HEK293 (cell line): ENCODE results near the gene DENND2C.

Source experiments
- CTCF ChIA-PET: fragments of 350-600 bp; formaldehyde crosslinking; extraction: SDS; loops from one replicate; lab custom pipeline; 2021; ENCODE audit warnings: antibody characterized with exemption; lab: Yijun Ruan, JAX
- POLR2A ChIA-PET: fragments of 300-600 bp; formaldehyde crosslinking; extraction: SDS; loops from one replicate; lab custom pipeline; 2020; ENCODE audit warnings: antibody characterized with exemption, inconsistent platforms; lab: Yijun Ruan, JAX
- H3K27ac ChIP-seq: fragments of 200-500 bp; sonication (Bioruptor generic); 2 replicates; pipeline ENCODE4 v1.5.1; 2014; ENCODE audit warnings: low read depth, low read length, control low read depth, inconsistent platforms; ENCODE audit errors: extremely low read depth
- H3K36me3 ChIP-seq, 2 experiments: fragments of 200-500 bp in 1 of 2; sonication (Bioruptor generic) in 1 of 2; 1 replicate in 1 of 2; 2 replicates in 1 of 2; pipeline ENCODE4 v1.5.1; 2014 to 2017; ENCODE audit warnings: inconsistent platforms in 2 of 2, low read length in 2 of 2; ENCODE audit not compliant: control insufficient read depth in 2 of 2, insufficient read depth in 1 of 2
- H3K4me1 ChIP-seq: fragments of 200-500 bp; sonication (Bioruptor generic); 2 replicates; pipeline ENCODE4 v1.5.1; 2014; ENCODE audit warnings: mild to moderate bottlenecking, low read length, inconsistent platforms; ENCODE audit not compliant: control insufficient read depth, insufficient read depth
- H3K4me3 ChIP-seq: 2 replicates; pipeline ENCODE4 v1.5.1; 2011; ENCODE audit warnings: low read depth, mild to moderate bottlenecking, control low read depth, low read length, moderate library complexity
- H3K9me3 ChIP-seq: fragments of 200-500 bp; sonication (Bioruptor generic); 2 replicates; pipeline ENCODE4 v1.5.1; 2014; ENCODE audit warnings: low read depth, low read length, inconsistent platforms; ENCODE audit not compliant: control insufficient read depth, insufficient read depth
- GFI1B ChIP-seq: fragments of 450-650 bp; formaldehyde crosslinking; IDR thresholded peaks from 2 replicates; pipeline ENCODE4 v1.5.1; 2016; ENCODE audit warnings: missing biosample characterization, missing genetic modification characterization
- GLIS1 ChIP-seq: fragments of 450-650 bp; formaldehyde crosslinking; IDR thresholded peaks from 2 replicates; pipeline ENCODE4 v1.5.1; 2016; ENCODE audit warnings: missing biosample characterization, missing genetic modification characterization
- PRDM1 ChIP-seq: fragments of 450-650 bp; formaldehyde crosslinking; IDR thresholded peaks from 2 replicates; pipeline ENCODE4; 2016; ENCODE audit warnings: missing biosample characterization, missing genetic modification characterization
- SCRT1 ChIP-seq: fragments of 450-650 bp; formaldehyde crosslinking; IDR thresholded peaks from 2 replicates; pipeline ENCODE4 v1.5.1; 2016; ENCODE audit warnings: missing biosample characterization, missing genetic modification characterization, borderline replicate concordance
- SCRT2 ChIP-seq: fragments of 450-650 bp; formaldehyde crosslinking; IDR thresholded peaks from 2 replicates; pipeline ENCODE4 v1.5.1; 2016; ENCODE audit warnings: missing biosample characterization, missing genetic modification characterization
- SP7 ChIP-seq: fragments of 450-650 bp; formaldehyde crosslinking; IDR thresholded peaks from 2 replicates; pipeline ENCODE4 v1.5.1; 2016; ENCODE audit warnings: missing biosample characterization, missing genetic modification characterization
- TRIM28 ChIP-seq: IDR thresholded peaks from 2 replicates; pipeline ENCODE4 v1.6.1; 2011; ENCODE audit warnings: low read length, control low read depth, borderline replicate concordance
- ZBTB1 ChIP-seq: fragments of 450-650 bp; formaldehyde crosslinking; IDR thresholded peaks from 2 replicates; pipeline ENCODE4 v1.5.1; 2016; ENCODE audit warnings: missing biosample characterization, missing genetic modification characterization
- ZFP3 ChIP-seq: fragments of 450-650 bp; formaldehyde crosslinking; IDR thresholded peaks from 2 replicates; pipeline ENCODE4 v1.5.1; 2016; ENCODE audit warnings: low read depth, missing biosample characterization, missing genetic modification characterization
- ZNF292 ChIP-seq: fragments of 450-650 bp; formaldehyde crosslinking; IDR thresholded peaks from 2 replicates; pipeline ENCODE4 v1.5.1; 2016; ENCODE audit warnings: low read depth, missing biosample characterization, missing genetic modification characterization, borderline replicate concordance
- ZNF555 ChIP-seq: fragments of 450-650 bp; formaldehyde crosslinking; conservative IDR thresholded peaks from 2 replicates; pipeline ENCODE4 v1.5.1; 2017; ENCODE audit warnings: missing biosample characterization, mild to moderate bottlenecking, missing genetic modification characterization, inconsistent platforms
- ZNF610 ChIP-seq: fragments of 450-650 bp; formaldehyde crosslinking; IDR thresholded peaks from 2 replicates; pipeline ENCODE4 v1.5.1; 2016; ENCODE audit warnings: missing biosample characterization, missing genetic modification characterization, borderline replicate concordance
- ZNF626 ChIP-seq: fragments of 450-650 bp; sonication (Bioruptor Pico); formaldehyde crosslinking; IDR thresholded peaks from 2 replicates; pipeline ENCODE4 v1.5.1; 2018; ENCODE audit warnings: missing biosample characterization, missing genetic modification characterization, inconsistent platforms
- ZNF664 ChIP-seq: fragments of 450-650 bp; formaldehyde crosslinking; IDR thresholded peaks from 2 replicates; pipeline ENCODE4 v1.5.1; 2016; ENCODE audit warnings: missing biosample characterization, missing genetic modification characterization
- ZNF707 ChIP-seq: fragments of 450-650 bp; formaldehyde crosslinking; IDR thresholded peaks from 2 replicates; pipeline ENCODE4 v1.5.1; 2016; ENCODE audit warnings: missing biosample characterization, missing genetic modification characterization
- TF ChIP-seq, protein P1 (sequence below): fragments of 450-650 bp; formaldehyde crosslinking; IDR thresholded peaks from 2 replicates; pipeline ENCODE4 v1.5.1; 2017; ENCODE audit warnings: missing biosample characterization, missing genetic modification characterization
- TF ChIP-seq, protein P2 (sequence below): fragments of 450-650 bp; formaldehyde crosslinking; IDR thresholded peaks from 2 replicates; pipeline ENCODE4 v1.5.1; 2016; ENCODE audit warnings: missing biosample characterization, missing genetic modification characterization, borderline replicate concordance
- TF ChIP-seq, protein P3 (sequence below): fragments of 450-650 bp; formaldehyde crosslinking; IDR thresholded peaks from 2 replicates; pipeline ENCODE4 v1.5.1; 2016; ENCODE audit warnings: missing biosample characterization, missing genetic modification characterization
- TF ChIP-seq, protein P4 (sequence below): fragments of 450-650 bp; formaldehyde crosslinking; IDR thresholded peaks from 2 replicates; pipeline ENCODE4 v1.5.1; 2016; ENCODE audit warnings: missing biosample characterization, missing genetic modification characterization

The DENND2C gene

GRCh38 chr1:114668373-114668772, 1.5 kb downstream of the DENND2C start:
- POLR2A ChIA-PET, result interaction anchor here (0.7 to 2.4 kb wide), 2 partner anchors 8 to 27 kb away, joined by 3 to 15 read pairs; no protein-coding TSS in a partner anchor
- CTCF ChIA-PET, result interaction anchor here (0.6 to 1.5 kb wide), 4 partner anchors 12 to 242 kb away, joined by 3 to 5 read pairs (median 4); no protein-coding TSS in a partner anchor
- H3K36me3 ChIP-seq, result no peaks in the 10 kb centered on the region; a peak in 1 of 3 replicates

GRCh38 chr1:114666954-114667353, 2.9 kb downstream of the DENND2C start:
- no peaks in the 10 kb centered on the region for H3K9me3 ChIP-seq
- peaks cover 6% of the 10 kb centered on the region; the same call in 1 of the 2 replicates for H3K4me1 ChIP-seq
- H3K4me3 ChIP-seq, result no peak overlapping the region
- ChIA-PET CTCF (no interaction called here), POLR2A (no interaction called here)
- peak; percentile 89 for TF ChIP-seq ZFP3 (tag by site-specific recombination)
- no peak for TF ChIP-seq ZNF610
- H3K27ac ChIP-seq, result no peak overlapping the region
- H3K36me3 ChIP-seq, result no peaks in the 10 kb centered on the region; a peak in 1 of 3 replicates

More at GRCh38 chr1:114668373-114668772, 1.5 kb downstream of the DENND2C start:
- TF ChIP-seq SCRT1 (tag by site-specific recombination) (peak; percentile 42; the same call in 1 of the 2 replicates), SCRT2 (tag by site-specific recombination) (peak; percentile 64), ZNF664 (no peak; the same call in 1 of the 2 replicates), ZBTB1 (no peak), GFI1B (tag by site-specific recombination) (no peak), SP7 (tag by site-specific recombination) (peak; percentile 66), TRIM28 (no peak)
- TF ChIP-seq, protein P1, sequence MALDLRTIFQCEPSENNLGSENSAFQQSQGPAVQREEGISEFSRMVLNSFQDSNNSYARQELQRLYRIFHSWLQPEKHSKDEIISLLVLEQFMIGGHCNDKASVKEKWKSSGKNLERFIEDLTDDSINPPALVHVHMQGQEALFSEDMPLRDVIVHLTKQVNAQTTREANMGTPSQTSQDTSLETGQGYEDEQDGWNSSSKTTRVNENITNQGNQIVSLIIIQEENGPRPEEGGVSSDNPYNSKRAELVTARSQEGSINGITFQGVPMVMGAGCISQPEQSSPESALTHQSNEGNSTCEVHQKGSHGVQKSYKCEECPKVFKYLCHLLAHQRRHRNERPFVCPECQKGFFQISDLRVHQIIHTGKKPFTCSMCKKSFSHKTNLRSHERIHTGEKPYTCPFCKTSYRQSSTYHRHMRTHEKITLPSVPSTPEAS (tag by site-specific recombination), result peak; percentile 61; the same call in 1 of the 2 replicates
- TF ChIP-seq, protein P2, sequence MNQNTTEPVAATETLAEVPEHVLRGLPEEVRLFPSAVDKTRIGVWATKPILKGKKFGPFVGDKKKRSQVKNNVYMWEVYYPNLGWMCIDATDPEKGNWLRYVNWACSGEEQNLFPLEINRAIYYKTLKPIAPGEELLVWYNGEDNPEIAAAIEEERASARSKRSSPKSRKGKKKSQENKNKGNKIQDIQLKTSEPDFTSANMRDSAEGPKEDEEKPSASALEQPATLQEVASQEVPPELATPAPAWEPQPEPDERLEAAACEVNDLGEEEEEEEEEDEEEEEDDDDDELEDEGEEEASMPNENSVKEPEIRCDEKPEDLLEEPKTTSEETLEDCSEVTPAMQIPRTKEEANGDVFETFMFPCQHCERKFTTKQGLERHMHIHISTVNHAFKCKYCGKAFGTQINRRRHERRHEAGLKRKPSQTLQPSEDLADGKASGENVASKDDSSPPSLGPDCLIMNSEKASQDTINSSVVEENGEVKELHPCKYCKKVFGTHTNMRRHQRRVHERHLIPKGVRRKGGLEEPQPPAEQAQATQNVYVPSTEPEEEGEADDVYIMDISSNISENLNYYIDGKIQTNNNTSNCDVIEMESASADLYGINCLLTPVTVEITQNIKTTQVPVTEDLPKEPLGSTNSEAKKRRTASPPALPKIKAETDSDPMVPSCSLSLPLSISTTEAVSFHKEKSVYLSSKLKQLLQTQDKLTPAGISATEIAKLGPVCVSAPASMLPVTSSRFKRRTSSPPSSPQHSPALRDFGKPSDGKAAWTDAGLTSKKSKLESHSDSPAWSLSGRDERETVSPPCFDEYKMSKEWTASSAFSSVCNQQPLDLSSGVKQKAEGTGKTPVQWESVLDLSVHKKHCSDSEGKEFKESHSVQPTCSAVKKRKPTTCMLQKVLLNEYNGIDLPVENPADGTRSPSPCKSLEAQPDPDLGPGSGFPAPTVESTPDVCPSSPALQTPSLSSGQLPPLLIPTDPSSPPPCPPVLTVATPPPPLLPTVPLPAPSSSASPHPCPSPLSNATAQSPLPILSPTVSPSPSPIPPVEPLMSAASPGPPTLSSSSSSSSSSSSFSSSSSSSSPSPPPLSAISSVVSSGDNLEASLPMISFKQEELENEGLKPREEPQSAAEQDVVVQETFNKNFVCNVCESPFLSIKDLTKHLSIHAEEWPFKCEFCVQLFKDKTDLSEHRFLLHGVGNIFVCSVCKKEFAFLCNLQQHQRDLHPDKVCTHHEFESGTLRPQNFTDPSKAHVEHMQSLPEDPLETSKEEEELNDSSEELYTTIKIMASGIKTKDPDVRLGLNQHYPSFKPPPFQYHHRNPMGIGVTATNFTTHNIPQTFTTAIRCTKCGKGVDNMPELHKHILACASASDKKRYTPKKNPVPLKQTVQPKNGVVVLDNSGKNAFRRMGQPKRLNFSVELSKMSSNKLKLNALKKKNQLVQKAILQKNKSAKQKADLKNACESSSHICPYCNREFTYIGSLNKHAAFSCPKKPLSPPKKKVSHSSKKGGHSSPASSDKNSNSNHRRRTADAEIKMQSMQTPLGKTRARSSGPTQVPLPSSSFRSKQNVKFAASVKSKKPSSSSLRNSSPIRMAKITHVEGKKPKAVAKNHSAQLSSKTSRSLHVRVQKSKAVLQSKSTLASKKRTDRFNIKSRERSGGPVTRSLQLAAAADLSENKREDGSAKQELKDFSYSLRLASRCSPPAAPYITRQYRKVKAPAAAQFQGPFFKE (tag by site-specific recombination), result no peak
- Histone ChIP-seq H3K4me1 (peaks cover 6% of the 10 kb centered on the region; the same call in 1 of the 2 replicates), H3K9me3 (no peaks in the 10 kb centered on the region), H3K27ac (no peak overlapping the region), H3K4me3 (no peak overlapping the region)

- no peaks in the 10 kb centered on the region for H3K4me1 ChIP-seq
- H3K36me3 ChIP-seq, result no peaks in the 10 kb centered on the region; a peak in 1 of 3 replicates
- ChIA-PET POLR2A (interaction anchor here (2.1 kb wide), 1 partner anchor 9 kb away, joined by 15 read pairs; the partner anchor contains the start of gene DENND2C), CTCF (interaction anchor here (0.6 to 1.2 kb wide), 5 partner anchors 16 to 394 kb away, joined by 3 read pairs; no protein-coding TSS in a partner anchor)
- H3K9me3 ChIP-seq, result no peaks in the 10 kb centered on the region
- no peak overlapping the region for H3K4me3 ChIP-seq
- no peak overlapping the region for H3K27ac ChIP-seq
- TF ChIP-seq, protein P3, sequence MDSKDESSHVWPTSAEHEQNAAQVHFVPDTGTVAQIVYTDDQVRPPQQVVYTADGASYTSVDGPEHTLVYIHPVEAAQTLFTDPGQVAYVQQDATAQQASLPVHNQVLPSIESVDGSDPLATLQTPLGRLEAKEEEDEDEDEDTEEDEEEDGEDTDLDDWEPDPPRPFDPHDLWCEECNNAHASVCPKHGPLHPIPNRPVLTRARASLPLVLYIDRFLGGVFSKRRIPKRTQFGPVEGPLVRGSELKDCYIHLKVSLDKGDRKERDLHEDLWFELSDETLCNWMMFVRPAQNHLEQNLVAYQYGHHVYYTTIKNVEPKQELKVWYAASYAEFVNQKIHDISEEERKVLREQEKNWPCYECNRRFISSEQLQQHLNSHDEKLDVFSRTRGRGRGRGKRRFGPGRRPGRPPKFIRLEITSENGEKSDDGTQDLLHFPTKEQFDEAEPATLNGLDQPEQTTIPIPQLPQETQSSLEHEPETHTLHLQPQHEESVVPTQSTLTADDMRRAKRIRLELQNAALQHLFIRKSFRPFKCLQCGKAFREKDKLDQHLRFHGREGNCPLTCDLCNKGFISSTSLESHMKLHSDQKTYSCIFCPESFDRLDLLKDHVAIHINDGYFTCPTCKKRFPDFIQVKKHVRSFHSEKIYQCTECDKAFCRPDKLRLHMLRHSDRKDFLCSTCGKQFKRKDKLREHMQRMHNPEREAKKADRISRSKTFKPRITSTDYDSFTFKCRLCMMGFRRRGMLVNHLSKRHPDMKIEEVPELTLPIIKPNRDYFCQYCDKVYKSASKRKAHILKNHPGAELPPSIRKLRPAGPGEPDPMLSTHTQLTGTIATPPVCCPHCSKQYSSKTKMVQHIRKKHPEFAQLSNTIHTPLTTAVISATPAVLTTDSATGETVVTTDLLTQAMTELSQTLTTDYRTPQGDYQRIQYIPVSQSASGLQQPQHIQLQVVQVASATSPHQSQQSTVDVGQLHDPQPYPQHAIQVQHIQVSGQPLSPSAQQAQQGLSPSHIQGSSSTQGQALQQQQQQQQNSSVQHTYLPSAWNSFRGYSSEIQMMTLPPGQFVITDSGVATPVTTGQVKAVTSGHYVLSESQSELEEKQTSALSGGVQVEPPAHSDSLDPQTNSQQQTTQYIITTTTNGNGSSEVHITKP (tag by site-specific recombination), result no peak
- TF ChIP-seq ZNF707 (tag by site-specific recombination) (no peak), ZNF292 (tag by site-specific recombination) (no peak), ZNF626 (tag by site-specific recombination) (no peak), GLIS1 (tag by site-specific recombination) (peak; percentile 22; the same call in 1 of the 2 replicates), ZNF555 (tag by site-specific recombination) (no peak), PRDM1 (tag by site-specific recombination) (peak; percentile 57; the same call in 1 of the 2 replicates)
- TF ChIP-seq, protein P4, sequence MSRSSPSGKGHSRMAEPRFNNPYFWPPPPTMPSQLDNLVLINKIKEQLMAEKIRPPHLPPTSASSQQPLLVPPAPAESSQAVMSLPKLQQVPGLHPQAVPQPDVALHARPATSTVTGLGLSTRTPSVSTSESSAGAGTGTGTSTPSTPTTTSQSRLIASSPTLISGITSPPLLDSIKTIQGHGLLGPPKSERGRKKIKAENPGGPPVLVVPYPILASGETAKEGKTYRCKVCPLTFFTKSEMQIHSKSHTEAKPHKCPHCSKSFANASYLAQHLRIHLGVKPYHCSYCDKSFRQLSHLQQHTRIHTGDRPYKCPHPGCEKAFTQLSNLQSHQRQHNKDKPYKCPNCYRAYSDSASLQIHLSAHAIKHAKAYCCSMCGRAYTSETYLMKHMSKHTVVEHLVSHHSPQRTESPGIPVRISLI (tag by site-specific recombination), result no peak
Measured at GRCh38 chr1:114660238-114660637, 9.6 kb downstream of the DENND2C start.
